ENCODE data around the gene RAB19.
A peak's percentile ranks its signal among the peaks of the same experiment; 100 is the strongest.

RAB19 gene, protein sequence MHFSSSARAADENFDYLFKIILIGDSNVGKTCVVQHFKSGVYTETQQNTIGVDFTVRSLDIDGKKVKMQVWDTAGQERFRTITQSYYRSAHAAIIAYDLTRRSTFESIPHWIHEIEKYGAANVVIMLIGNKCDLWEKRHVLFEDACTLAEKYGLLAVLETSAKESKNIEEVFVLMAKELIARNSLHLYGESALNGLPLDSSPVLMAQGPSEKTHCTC

DNA sequence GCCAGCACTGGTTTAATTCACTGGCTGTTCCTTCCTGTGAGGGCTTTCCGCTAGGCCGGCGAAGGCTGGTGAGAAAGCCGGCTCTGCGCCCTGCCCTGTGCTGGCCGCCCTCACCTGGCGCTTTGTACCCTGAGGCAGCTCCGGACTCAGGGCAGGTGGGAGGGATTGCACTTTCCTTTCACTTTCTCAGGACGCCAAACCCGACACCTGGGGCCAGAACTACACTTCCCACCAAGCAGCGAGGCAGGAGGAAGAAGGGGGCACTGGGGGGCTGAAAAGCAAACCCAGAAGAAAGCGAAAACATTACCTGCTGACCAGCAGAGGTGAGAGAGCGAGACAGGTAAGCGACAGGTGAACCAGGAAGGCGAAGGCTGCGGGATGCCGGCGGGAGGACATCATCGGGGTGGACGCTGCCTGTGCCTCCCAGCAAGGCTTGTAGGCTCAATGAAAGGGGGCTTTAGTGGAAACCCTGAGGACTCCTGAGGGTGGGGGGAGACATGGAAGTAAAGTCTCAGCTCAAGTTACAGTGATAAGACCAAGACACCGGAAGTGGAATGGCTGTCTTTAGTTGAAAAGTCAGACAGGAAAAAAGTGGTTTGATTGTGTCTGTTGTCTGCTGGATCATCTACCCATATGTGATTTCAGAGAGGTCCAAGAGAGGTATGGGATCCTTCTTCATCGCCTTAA lies at the start of gene RAB19:
RAB19 (plus strand) TSS at position 181 of the 687 bp plus-strand sequence. CDS start 3,589 bp downstream, outside the sequence.
- no peak for DNase-seq (ENCODE audit: low read depth)

DNA sequence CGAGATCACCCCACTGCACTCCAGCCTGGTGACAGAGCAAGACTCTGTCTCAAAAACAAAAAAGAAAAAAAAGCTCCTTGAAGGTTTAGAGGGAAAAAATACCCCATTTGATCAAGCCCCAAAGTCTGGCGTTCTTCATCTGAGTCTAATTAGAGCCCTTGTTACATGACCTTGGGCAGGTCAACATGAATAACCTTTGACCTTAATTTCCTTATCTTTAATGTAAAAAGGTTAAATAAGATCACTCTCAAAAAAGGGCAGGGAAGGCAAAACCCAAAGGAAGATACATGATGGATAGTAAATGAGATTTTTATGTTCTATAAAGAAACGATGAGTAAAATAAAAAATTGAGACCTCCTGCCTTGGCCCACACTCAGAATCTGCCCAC lies 45.8 kb upstream of the RAB19 start:
- DNase-seq (ENCODE audit: low read depth), result no peak

DNA sequence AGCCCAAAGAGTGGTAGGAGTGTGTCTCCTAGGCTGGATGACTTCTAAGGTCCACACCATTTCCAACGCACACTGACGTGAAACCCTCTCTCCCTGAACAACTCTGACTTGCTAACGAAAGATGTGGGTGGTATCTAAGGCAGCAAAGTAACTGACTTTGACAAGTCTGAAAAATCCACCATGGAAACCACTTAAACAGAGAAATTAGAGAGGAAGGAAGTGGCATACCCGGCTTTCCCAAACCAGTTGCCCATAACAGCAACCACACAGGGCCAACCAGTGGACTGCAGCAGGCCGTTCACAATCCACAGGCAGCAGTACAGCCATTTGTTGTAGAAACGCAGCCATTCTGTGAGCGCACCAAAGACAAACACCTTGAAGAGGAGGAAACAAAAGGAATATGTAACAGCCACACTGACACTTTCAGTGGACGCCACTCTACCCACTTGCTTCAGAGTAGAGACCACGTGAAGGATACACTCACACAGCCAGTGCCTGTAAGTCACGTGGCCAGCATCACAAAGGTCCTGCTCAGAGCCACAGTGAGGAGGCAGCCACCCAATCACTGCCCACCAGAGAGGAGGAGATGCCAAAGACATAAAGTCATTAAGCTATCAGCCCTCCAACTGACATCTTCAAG lies 45.3 kb upstream of the RAB19 start:
- DNase-seq (ENCODE audit: low read depth), result no peak

DNA sequence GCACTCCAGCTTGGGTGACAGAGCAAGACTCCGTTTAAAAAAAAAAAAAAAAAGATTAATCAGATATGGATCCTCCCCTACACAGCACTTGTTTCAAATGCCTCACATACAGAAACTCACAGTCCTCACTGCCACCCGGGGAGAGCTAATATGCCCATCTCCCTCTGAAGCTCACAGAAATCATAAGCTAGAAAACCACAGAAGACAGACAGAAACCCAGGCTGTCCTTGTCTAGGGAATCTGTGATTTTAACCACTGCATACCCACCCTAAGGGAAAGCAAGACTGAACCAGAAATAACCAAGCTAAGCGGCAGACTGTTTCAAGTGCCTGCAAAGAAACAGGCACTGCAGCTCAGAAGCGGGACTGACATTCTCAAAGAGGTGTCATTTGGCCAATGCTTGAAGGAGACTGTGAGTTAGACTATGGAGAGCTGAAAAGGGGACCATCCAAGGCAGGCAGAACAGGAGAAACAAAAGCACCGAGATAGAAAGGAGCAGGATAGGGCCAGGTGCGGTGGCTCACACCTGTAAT lies 43.1 kb upstream of the RAB19 start:
- DNase-seq (ENCODE audit: low read depth), result no peak

DNA sequence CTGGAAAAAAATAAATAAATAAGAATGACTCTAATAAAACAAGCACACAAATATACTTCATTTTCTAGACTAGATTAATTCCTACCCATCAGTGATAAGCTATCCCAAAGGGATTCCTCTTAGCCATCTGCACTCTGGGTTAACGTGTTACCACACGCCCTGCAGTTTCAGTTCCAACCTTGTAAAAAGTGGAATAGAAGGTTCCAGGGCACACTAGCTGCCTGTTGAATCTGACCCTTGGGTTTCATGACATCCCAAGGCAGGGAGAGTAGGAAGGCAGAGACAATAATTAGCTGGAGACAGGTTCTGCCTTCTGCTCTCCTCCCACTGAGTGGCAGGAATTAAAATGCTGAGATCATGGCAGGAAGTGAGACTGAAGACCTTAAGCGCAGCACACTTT lies 39.0 kb upstream of the RAB19 start:
- no peak for DNase-seq (ENCODE audit: low read depth)

DNA sequence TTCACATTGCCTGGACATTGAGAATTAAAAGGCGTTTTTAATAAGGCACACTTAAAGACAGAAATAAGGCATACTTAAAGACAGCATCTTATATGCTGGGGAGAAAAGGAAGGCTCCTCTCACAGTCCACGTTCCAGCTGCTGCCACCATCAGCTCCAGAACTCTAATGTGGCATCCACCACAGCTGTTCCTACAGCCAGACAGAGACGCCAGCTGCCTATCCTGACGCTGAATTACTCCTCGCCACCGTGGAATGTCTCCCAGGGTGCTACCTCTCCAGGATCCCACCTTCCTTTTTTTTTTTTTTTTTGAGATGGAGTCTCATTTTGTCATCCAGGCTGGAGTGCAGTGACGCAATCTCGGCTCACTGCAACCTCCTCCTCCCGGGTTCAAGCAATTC lies 36.3 kb upstream of the RAB19 start:
- no peak for DNase-seq (ENCODE audit: low read depth)

DNA sequence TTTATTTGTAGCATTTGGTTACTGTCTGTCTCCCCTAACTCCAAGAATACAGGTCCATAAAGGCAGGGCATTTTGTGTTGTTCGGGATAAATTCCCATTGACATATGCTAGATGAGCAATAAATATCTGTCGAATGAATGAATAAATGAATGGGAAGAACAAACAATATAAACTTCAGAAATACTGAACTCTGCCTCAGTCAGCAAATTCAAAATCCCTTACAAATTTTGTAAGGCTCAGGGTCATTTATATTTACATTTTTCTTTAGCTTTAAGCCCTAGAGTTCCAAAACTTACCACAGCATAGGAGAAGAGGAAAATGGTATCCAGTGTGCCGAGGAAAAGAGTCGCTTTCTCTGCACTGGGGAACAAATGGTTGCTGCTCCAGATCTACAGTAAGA lies 34.6 kb upstream of the RAB19 start:
- DNase-seq (ENCODE audit: low read depth), result no peak

DNA sequence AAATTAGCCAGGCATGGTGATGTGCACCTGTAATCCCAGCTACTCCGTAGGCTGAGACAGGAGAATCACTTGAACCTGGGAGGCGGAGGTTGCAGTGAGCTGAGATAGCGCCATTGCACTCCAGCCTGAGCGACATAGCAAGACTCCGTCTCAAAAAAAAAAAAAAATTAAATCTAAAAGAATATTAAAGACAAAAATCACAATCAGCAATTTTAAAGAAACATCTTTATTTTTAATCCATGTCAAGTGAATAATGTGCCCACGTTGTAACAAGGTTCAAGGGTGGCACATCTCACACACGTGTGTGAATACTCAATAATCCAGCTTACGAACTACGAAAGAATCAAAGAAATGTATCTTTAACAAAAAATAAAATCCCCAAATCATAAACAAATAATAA lies 28.5 kb upstream of the RAB19 start:
- DNase-seq (ENCODE audit: low read depth), result no peak

DNA sequence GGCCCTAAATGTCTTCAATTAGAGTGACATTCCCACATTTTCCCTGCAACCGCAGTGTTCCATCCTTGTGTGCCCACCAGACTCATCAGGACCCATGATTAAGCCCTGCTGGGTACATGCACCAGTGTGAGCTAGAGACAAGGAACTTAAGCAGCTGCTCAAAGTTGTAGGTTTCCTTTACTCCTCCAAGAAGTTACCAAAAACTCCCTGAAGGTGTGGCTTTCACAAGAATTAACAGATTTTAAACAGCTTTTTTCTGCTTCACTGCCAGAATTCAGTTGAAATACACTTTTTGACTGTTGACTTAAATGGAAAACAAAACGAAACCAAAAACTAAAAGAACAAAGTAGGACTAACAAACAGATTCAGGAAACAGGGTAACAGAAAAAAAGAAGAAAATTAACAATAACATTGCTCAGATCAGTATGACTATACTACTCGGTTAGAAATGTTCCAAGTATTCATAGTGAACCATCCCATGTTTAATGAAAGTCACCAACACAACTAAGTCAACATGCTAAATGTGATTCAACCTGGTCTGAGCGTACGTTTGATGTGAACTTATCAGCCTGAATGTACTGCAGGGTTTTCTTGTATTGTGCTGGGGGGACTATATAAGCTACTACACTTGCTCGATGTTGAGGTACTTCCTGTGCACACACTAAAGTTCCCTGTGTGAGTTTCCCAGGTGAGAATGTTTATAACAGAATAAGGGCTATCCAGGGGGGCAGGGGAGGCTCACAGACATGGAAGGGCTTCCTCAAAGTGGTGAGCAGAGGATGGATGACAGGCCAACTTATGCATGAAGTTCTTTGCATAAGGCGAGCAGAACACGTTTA lies 27.7 kb upstream of the RAB19 start:
- no peak for DNase-seq (ENCODE audit: low read depth)

DNA sequence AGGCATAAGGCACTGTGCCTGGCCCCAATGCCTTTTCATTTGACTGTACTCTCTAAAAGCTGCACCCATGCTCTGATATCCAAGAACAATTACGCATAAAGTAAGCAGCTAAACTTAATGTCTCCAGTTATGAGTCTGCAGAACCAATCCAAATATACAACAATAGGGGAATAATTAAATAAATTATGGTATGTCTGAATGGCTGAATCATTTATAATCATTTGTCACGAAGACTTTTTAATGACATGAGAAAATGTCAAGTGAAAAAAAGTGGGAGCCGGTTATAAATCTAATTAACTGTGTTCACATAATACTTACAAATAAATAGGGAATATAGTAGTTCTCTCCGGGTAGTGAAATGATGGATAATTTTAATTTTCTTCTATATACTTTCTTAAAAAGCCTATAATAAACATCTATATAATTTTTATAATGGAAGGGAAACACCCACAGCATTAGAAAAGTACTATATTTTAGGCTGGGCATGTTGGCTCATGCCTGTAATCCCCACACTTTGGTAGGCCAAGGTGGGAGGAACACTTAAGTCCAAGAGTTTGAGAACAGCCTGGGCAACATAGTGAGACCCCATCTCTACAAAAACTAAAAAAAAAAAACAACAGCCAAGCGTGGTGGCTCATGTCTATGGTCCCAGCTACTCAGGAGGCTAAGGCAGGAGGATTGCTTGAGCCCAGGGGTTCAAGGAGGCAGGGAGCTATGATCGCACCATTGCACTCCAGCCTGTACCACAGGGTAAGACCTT lies 19.7 kb upstream of the RAB19 start:
- DNase-seq (ENCODE audit: low read depth), result no peak

DNA sequence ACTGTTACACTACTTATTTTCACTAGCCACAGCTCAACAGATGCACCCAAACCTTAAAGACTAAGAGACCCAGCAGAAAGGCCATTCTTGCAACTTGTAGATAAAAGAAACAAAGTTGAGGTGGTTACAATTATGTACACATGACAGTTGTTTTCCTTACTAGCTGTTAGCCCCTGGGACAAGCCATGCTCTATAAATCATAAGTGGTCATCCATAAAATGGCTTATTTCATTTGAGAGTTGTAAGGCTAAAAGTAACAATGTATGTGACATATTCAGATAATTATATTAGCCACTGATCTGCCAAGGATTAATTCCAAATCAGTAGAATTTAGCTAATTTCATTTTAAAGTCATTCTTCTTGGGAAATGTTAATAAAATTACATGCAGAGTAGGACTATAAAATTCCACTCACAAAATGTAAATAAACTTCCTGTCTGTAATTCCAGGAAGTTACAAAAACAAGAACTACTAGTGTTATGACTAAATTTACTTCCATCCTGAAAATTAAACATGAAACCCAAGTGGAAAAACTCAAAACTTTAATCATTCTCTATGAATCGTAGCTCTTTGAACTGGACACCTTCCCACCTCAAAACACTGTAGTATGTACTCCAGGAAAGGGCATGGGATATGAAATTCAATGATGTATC lies 18.8 kb upstream of the RAB19 start:
- no peak for DNase-seq (ENCODE audit: low read depth)

DNA sequence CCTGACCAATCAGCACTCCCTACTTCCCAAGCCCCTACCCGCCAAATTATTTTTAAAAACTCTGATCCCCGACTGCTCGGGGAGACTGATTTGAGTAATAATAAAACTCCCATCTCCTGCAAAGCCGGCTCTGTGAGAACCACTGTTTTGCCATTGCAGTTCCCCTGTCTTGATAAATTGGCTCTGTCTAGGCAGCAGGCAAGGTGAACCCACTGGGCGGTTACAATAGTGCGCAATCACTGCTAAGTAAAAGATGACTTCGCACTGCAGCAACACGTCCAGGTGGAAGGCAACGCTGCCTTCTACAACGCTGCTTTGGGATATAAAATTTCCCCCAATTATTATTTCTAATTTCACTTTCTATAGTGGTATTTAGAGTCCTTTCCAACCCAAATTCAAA lies 14.4 kb upstream of the RAB19 start:
- DNase-seq (ENCODE audit: low read depth), result no peak

DNA sequence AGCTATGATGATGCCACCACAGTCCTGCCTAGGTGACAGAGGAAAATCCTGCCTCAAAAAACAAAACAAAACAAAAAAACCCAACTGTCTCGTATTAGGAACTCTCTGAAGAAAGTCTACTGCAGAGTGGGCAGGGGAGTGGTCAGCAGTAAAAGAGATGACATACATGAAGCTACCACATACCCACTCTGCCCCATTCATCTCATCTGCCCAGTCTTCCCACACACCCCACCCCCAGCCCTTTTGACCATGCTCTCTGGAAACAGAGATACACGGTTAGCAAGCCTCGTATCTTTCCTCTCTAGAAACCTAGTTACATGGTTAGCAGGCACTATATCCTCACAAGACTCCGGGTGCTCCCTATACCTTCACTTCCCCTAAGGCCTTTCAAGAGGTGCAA lies 13.8 kb upstream of the RAB19 start:
- DNase-seq (ENCODE audit: low read depth), result no peak

DNA sequence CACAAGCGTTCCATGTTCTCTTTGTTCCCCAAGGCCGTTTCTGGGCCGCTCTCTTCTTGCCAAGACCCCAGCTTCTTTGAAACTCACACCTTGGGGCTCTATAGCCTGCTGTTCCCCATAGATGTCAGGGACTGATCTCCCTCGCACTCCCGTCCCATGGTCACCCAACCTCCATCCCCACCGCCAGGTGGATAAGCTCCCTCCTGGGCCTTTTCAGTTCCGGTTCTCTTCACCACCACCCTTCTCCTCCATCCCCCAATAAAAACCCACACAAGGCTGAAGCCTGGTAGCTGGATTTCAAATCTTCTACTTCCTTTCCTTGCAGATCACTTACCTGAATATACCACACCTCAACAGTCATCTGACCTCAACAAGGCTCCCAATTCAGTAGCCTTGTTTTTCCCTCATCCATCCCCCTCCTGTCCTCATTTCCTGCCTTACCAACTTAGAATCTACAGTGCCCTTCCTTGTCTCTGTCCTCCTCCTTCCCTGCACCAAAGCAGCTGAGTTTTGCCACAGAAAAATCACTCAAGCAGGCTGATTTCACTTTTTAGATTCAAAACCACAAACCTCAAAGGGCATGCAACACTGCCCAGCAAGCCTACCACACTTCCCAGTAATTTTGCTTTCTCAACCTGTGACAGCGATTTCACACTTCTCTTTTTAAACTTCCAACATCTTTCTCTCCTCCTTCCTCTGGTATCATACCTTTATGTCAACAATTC lies 13.2 kb upstream of the RAB19 start:
- no peak for DNase-seq (ENCODE audit: low read depth)

DNA sequence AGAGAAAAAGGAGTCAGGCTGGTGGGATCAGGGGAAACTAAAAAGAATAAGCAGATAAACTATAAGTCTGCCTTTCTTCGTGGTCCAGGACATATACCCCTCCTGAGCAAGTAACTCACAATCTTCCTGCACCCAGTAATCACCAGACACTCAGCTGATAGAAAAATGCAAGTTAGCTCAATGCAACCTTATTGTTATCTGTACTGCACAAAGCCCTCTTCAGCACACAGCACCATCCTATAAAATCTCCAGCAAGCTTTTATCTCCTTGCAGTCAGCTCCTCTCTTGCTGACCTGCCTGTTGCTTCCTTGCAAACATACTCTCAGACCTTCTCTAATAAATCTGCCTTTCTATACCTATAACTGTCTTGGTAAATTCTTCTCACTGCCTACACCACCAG lies 12.2 kb upstream of the RAB19 start:
- DNase-seq (ENCODE audit: low read depth), result no peak

DNA sequence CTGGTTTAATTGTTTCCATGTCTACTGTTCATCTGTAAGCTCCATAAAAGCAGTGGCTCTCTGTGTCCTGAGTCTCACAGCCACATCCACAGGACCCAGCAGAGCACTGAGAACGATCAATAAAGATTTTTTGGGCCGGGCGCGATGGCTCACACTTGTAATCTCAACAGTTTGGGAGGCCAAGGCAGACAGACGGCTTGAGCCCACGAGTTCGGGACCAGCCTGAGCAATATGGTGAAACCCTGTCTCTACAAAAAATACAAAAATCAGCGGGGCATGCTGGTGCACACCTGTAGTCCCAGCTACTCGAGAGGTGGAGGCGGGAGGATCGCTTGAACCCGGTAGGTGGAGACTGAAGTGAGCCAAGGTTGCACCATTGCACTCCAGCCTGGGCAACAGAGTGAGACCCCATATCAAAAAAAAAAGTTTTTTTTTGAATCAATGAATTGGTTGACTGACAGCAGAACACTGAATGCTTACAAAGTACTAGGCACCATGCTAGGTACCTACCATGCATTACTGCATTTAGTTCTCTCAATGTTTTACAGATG lies 10.0 kb upstream of the RAB19 start:
- DNase-seq (ENCODE audit: low read depth), result no peak

DNA sequence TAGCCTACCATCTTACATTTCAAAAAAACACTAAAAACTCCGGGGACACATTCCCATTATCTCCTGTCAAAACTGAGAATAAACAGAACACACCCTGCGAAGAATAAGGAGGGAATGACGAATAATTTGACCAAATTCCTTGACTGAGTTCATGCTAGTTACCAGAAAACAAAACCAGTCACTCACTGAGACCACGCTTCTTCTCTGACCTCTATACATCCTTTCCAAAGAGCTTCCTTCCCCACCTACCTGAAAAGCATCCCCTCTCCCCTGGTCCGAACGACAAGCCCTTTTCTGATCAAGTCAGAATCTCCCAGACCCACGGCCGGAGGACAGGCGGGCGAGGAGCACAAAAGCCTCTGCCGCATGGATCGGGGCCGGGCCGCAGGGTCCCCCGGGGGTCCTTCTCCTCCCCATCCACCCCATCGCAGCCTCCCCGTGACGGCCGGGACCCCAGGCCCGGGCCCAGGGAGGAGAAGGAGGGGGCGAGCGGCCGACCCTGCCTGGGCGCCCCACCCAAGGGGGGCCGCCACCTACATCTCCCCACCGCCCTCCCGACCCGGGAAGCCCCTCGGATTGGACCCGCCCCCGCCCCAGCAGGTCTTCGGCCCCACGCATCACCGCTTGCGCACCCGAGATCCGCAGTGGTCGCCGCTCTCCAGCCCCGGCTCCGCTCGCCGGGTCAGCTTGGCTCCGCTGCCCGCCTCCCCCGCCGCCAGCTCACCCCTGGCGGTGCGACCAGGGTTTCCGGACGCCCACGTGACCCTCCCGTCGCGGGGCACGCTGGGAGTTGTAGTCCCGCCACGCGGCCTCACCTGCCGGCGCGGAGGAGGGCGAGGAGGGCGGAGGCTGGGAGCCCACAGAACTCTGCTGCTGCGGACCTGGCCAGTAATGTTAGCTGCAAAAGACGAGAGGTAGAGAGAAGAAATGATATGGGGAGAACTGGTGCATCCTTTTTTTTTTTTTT lies 5.8 kb upstream of the RAB19 start, which contains the start of gene SLC37A3:
SLC37A3 (minus strand) TSS at position 747 of the 967 bp plus-strand sequence. CDS start 16,004 bp downstream, outside the sequence.
- peak; percentile 23 for DNase-seq (ENCODE audit: low read depth)

DNA sequence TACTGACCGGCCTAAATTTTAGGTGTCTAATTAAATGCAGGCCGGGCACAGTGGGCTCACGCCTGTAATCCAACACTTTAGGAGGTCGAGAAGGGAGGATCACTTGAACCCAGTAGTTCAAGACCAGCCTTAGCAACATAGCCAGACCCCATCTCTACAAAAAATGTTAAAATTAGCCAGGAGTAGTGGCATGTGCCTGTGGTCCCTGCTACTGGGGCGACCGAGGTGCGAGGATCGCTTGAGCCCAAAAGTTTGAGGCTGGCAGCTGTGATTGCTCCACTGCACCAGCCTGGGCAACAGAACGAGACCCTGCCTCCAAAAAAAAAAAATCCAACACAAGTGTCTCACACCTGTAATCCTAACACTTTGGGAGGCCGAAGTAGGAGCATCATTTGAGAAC lies 5.0 kb upstream of the RAB19 start:
- DNase-seq (ENCODE audit: low read depth), result no peak

DNA sequence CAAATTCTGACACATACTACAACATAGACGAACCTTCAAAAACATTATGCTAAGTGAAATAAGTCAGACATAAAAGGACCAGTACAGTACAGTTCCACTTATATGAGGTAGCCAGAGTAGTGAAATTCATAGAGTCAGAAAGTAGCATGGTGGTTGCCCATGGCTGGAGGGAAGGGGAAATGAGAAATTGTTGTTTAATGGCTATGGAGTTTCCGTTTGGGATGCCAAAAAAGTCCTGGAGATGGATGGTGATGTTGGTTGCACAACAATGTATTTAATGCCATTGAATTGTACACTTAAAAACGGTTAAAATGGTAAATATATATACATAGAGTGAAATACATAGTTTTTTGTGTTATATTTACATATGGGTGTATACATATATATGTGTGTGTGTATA lies 3.5 kb upstream of the RAB19 start:
- no peak for DNase-seq (ENCODE audit: low read depth)
